WTC11 (cell line): ENCODE data around the gene GATA2. TPM values are rescaled to one million over a fixed set of nuclear protein-coding genes. Genes with fewer than 3 reads are reported as not detected.

Source experiments
- ATAC-seq: fragments of 200-7000 bp; cut with Tn5 transposase; 2 replicates; pipeline ENCODE4 v1.10.0; 2021; ENCODE audit warnings: mild to moderate bottlenecking, moderate library complexity
- CTCF ChIA-PET: fragments of 300-600 bp; sonication (Branson Sonifier 250); formaldehyde crosslinking; loops from one replicate; lab custom pipeline; 2021; ENCODE audit warnings: antibody characterized with exemption; lab: Charles Lee
- POLR2A ChIA-PET: fragments of 350-600 bp; sonication (Branson Sonifier 250); formaldehyde crosslinking; loops from one replicate; lab custom pipeline; 2021; ENCODE audit warnings: antibody characterized with exemption; lab: Charles Lee
- DNase-seq: peaks from one replicate; pipeline ENCODE4 v3.0.0; 2021; ENCODE audit warnings: low spot score
- H3K27ac Mint-ChIP-seq: 2 replicates; pipeline ENCODE4 v1.8.0; 2021; ENCODE audit warnings: mixed read lengths
- H3K27me3 Mint-ChIP-seq: 2 replicates; pipeline ENCODE4 v1.8.0; 2021; ENCODE audit warnings: low read depth, mild to moderate bottlenecking, moderate library complexity, mixed read lengths
- H3K36me3 Mint-ChIP-seq: 2 replicates; pipeline ENCODE4 v1.8.0; 2021; ENCODE audit warnings: mixed read lengths
- H3K4me1 Mint-ChIP-seq: 2 replicates; pipeline ENCODE4 v1.8.0; 2022; ENCODE audit warnings: mixed read lengths
- H3K4me3 Mint-ChIP-seq: 2 replicates; pipeline ENCODE4 v1.8.0; 2021; ENCODE audit warnings: mild to moderate bottlenecking, moderate library complexity, mixed read lengths
- H3K9me3 Mint-ChIP-seq: 2 replicates; pipeline ENCODE4 v1.8.0; 2021; ENCODE audit warnings: mixed read lengths
- ATF3 ChIP-seq: sonication (generic); formaldehyde crosslinking; conservative IDR thresholded peaks from 2 replicates; pipeline ENCODE4 v1.8.1; 2022; ENCODE audit warnings: mild to moderate bottlenecking, missing genetic modification reagents
- CBFB ChIP-seq: sonication (generic); formaldehyde crosslinking; IDR thresholded peaks from 2 replicates; pipeline ENCODE4 v1.8.1; 2022; ENCODE audit warnings: mild to moderate bottlenecking, low read depth, missing genetic modification reagents
- CTCF ChIP-seq: fragments of 200-600 bp; IDR thresholded peaks from 2 replicates; pipeline ENCODE4 v1.8.0; 2022; ENCODE audit warnings: antibody characterized with exemption
- ELF4 ChIP-seq: sonication (generic); formaldehyde crosslinking; IDR thresholded peaks from 2 replicates; pipeline ENCODE4 v1.8.1; 2022; ENCODE audit warnings: low read depth, mild to moderate bottlenecking, moderate library complexity, missing genetic modification reagents
- GRHL2 ChIP-seq: fragments of 250-450 bp; sonication (Bioruptor Pico); IDR thresholded peaks from 2 replicates; pipeline ENCODE4 v1.8.0; 2022; ENCODE audit warnings: mild to moderate bottlenecking, moderate library complexity; ENCODE audit not compliant: insufficient replicate concordance, severe bottlenecking
- KAT7 ChIP-seq: sonication (generic); formaldehyde crosslinking; IDR thresholded peaks from 2 replicates; pipeline ENCODE4 v1.8.1; 2023; ENCODE audit warnings: missing genetic modification reagents, mild to moderate bottlenecking, borderline replicate concordance
- MXD4 ChIP-seq: fragments of 250-450 bp; sonication (Bioruptor Pico); IDR thresholded peaks from 2 replicates; pipeline ENCODE4 v1.8.0; 2021; ENCODE audit warnings: mild to moderate bottlenecking, moderate library complexity, borderline replicate concordance
- MYBL2 ChIP-seq: sonication (generic); formaldehyde crosslinking; IDR thresholded peaks from 2 replicates; pipeline ENCODE4 v1.8.1; 2023; ENCODE audit warnings: mild to moderate bottlenecking, moderate library complexity, missing genetic modification reagents
- NFYB ChIP-seq: sonication (generic); formaldehyde crosslinking; conservative IDR thresholded peaks from 2 replicates; pipeline ENCODE4 v1.8.0; 2022; ENCODE audit warnings: low read depth, missing genetic modification reagents
- NR3C1 ChIP-seq: sonication (generic); formaldehyde crosslinking; conservative IDR thresholded peaks from 2 replicates; pipeline ENCODE4 v1.8.1; 2023; ENCODE audit warnings: low read depth, mild to moderate bottlenecking, missing genetic modification reagents
- PRRX2 ChIP-seq: fragments of 250-450 bp; sonication (Bioruptor Pico); IDR thresholded peaks from 2 replicates; pipeline ENCODE4 v1.8.0; 2021; ENCODE audit warnings: mild to moderate bottlenecking
- SOX15 ChIP-seq: fragments of 250-450 bp; sonication (Bioruptor Pico); IDR thresholded peaks from 2 replicates; pipeline ENCODE4 v1.9.0; 2021; ENCODE audit warnings: mild to moderate bottlenecking
- TCF7 ChIP-seq: sonication (generic); formaldehyde crosslinking; IDR thresholded peaks from 2 replicates; pipeline ENCODE4 v1.8.0; 2022; ENCODE audit warnings: mild to moderate bottlenecking, low read depth, missing genetic modification reagents, moderate library complexity
- ZNF317 ChIP-seq: sonication (generic); formaldehyde crosslinking; IDR thresholded peaks from 2 replicates; pipeline ENCODE4 v1.8.1; 2023; ENCODE audit warnings: low read depth, mild to moderate bottlenecking, moderate library complexity, missing genetic modification reagents, borderline replicate concordance
- ZNF423 ChIP-seq: fragments of 250-450 bp; sonication (Bioruptor Pico); IDR thresholded peaks from 2 replicates; pipeline ENCODE4 v2.1.2; 2022; ENCODE audit warnings: mild to moderate bottlenecking, moderate library complexity
- total RNA-seq: library from RNA; stranded (reverse); gene quantifications from 3 replicates; pipeline ENCODE4 v1.2.3, GENCODE V29; 2021
- TF ChIP-seq, protein P1 (sequence below): sonication (generic); formaldehyde crosslinking; IDR thresholded peaks from 2 replicates; pipeline ENCODE4 v1.8.0; 2023; ENCODE audit warnings: mild to moderate bottlenecking, missing genetic modification reagents
- TF ChIP-seq, protein P2 (sequence below): sonication (generic); formaldehyde crosslinking; IDR thresholded peaks from 2 replicates; pipeline ENCODE4 v1.8.0; 2022; ENCODE audit warnings: mild to moderate bottlenecking, missing genetic modification reagents
- TF ChIP-seq, protein P3 (sequence below): fragments of 250-450 bp; sonication (Bioruptor Pico); IDR thresholded peaks from 2 replicates; pipeline ENCODE4 v1.9.0; 2021; ENCODE audit warnings: mild to moderate bottlenecking
- TF ChIP-seq, protein P4 (sequence below): sonication (generic); formaldehyde crosslinking; IDR thresholded peaks from 2 replicates; pipeline ENCODE4 v1.8.0; 2022; ENCODE audit warnings: mild to moderate bottlenecking, missing genetic modification reagents
- TF ChIP-seq, protein P5 (sequence below): sonication (generic); formaldehyde crosslinking; IDR thresholded peaks from 2 replicates; pipeline ENCODE4 v1.8.0; 2022; ENCODE audit warnings: mild to moderate bottlenecking, missing genetic modification reagents
- TF ChIP-seq, protein P6 (sequence below): sonication (generic); formaldehyde crosslinking; IDR thresholded peaks from 2 replicates; pipeline ENCODE4 v1.8.1; 2022; ENCODE audit warnings: mild to moderate bottlenecking, moderate library complexity, missing genetic modification reagents
- TF ChIP-seq, protein P7 (sequence below): sonication (generic); formaldehyde crosslinking; IDR thresholded peaks from 2 replicates; pipeline ENCODE4 v1.8.1; 2022; ENCODE audit warnings: mild to moderate bottlenecking, missing genetic modification reagents, moderate library complexity, borderline replicate concordance

Gene GATA2
- total RNA-seq, 1 experiment from 2014 or later: 1.6 TPM

- no peak for TF ChIP-seq CTCF
- TF ChIP-seq, protein P1, sequence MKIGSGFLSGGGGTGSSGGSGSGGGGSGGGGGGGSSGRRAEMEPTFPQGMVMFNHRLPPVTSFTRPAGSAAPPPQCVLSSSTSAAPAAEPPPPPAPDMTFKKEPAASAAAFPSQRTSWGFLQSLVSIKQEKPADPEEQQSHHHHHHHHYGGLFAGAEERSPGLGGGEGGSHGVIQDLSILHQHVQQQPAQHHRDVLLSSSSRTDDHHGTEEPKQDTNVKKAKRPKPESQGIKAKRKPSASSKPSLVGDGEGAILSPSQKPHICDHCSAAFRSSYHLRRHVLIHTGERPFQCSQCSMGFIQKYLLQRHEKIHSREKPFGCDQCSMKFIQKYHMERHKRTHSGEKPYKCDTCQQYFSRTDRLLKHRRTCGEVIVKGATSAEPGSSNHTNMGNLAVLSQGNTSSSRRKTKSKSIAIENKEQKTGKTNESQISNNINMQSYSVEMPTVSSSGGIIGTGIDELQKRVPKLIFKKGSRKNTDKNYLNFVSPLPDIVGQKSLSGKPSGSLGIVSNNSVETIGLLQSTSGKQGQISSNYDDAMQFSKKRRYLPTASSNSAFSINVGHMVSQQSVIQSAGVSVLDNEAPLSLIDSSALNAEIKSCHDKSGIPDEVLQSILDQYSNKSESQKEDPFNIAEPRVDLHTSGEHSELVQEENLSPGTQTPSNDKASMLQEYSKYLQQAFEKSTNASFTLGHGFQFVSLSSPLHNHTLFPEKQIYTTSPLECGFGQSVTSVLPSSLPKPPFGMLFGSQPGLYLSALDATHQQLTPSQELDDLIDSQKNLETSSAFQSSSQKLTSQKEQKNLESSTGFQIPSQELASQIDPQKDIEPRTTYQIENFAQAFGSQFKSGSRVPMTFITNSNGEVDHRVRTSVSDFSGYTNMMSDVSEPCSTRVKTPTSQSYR (CRISPR knock-in tag): no peak
- no peak for TF ChIP-seq TCF7 (CRISPR knock-in tag)
Measured at GRCh38 chr3:128537091-128537703, 44.2 kb upstream of the GATA2 start (continued).

DNA sequence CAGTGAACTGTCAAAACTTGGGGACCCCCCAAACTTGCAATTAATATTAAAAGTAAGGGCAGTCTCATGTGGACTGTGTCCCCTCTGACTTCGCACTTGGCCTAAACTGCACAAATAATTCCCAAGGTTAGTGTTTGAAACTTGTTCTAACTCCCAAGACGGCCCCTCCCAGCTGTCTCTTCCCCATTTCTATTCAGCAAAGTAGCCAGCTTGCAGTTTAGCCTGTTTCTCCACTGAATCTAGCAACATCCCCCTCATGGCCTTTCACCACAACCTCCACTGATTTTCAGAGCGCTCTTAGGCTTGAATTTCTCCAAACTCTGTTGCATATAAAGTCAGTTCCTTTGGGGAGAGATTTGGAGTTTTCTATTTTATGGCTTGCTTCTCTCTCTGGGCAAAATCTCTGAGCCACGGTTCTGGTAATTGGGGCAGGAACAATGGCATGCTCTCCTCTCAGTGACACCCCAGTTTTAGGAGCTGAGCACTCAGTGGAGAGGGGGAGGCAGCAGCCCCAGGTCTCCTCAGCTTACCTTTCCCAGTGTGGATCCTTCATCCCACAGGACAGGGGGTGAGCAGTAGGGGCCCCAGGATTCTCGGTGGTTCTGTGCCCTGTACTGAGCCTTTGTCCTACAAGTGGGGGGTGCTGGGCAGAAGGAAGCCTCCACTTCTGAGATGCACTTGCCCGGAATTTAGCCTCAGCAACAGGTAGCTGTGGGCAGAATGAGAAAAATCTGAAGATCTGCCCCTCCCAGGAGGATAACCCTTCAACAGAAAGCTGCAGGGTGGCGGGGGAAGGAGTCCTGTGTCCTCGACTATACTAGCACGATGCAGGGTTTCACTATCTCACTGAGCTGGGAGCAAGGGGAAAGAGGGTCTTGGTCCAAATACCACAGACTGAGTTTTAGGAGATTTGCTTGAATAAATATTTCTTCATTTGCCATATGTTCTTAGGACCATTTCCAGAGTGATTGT is 39.3 kb upstream of the GATA2 start:
- no peak overlapping the region for H3K4me3 Mint-ChIP-seq
- ChIA-PET CTCF (interaction anchor here (0.7 to 1.4 kb wide), 6 partner anchors 8 to 77 kb away, joined by 3 to 5 read pairs (median 3); no protein-coding TSS in a partner anchor), POLR2A (no interaction called here)
- no peak overlapping the region for H3K27ac Mint-ChIP-seq
- TF ChIP-seq CBFB (CRISPR knock-in tag) (no peak), ELF4 (CRISPR knock-in tag) (no peak), MYBL2 (no peak), NR3C1 (CRISPR knock-in tag) (no peak), ATF3 (CRISPR knock-in tag) (no peak), GRHL2 (no peak), PRRX2 (CRISPR knock-in tag) (no peak), ZNF317 (CRISPR knock-in tag) (no peak), NFYB (CRISPR knock-in tag) (no peak), MXD4 (CRISPR knock-in tag) (no peak), ZNF423 (no peak), SOX15 (CRISPR knock-in tag) (no peak), KAT7 (CRISPR knock-in tag) (no peak)
- TF ChIP-seq, protein P2, sequence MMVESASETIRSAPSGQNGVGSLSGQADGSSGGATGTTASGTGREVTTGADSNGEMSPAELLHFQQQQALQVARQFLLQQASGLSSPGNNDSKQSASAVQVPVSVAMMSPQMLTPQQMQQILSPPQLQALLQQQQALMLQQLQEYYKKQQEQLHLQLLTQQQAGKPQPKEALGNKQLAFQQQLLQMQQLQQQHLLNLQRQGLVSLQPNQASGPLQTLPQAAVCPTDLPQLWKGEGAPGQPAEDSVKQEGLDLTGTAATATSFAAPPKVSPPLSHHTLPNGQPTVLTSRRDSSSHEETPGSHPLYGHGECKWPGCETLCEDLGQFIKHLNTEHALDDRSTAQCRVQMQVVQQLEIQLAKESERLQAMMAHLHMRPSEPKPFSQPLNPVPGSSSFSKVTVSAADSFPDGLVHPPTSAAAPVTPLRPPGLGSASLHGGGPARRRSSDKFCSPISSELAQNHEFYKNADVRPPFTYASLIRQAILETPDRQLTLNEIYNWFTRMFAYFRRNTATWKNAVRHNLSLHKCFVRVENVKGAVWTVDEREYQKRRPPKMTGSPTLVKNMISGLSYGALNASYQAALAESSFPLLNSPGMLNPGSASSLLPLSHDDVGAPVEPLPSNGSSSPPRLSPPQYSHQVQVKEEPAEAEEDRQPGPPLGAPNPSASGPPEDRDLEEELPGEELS (CRISPR knock-in tag): no peak
- TF ChIP-seq, protein P3, sequence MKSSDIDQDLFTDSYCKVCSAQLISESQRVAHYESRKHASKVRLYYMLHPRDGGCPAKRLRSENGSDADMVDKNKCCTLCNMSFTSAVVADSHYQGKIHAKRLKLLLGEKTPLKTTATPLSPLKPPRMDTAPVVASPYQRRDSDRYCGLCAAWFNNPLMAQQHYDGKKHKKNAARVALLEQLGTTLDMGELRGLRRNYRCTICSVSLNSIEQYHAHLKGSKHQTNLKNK (CRISPR knock-in tag): no peak
- TF ChIP-seq, protein P4, sequence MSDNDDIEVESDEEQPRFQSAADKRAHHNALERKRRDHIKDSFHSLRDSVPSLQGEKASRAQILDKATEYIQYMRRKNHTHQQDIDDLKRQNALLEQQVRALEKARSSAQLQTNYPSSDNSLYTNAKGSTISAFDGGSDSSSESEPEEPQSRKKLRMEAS: no peak
- TF ChIP-seq, protein P5, sequence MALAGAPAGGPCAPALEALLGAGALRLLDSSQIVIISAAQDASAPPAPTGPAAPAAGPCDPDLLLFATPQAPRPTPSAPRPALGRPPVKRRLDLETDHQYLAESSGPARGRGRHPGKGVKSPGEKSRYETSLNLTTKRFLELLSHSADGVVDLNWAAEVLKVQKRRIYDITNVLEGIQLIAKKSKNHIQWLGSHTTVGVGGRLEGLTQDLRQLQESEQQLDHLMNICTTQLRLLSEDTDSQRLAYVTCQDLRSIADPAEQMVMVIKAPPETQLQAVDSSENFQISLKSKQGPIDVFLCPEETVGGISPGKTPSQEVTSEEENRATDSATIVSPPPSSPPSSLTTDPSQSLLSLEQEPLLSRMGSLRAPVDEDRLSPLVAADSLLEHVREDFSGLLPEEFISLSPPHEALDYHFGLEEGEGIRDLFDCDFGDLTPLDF (CRISPR knock-in tag): no peak
- TF ChIP-seq, protein P6, sequence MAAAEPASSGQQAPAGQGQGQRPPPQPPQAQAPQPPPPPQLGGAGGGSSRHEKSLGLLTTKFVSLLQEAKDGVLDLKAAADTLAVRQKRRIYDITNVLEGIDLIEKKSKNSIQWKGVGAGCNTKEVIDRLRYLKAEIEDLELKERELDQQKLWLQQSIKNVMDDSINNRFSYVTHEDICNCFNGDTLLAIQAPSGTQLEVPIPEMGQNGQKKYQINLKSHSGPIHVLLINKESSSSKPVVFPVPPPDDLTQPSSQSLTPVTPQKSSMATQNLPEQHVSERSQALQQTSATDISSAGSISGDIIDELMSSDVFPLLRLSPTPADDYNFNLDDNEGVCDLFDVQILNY (CRISPR knock-in tag): no peak
- TF ChIP-seq, protein P7, sequence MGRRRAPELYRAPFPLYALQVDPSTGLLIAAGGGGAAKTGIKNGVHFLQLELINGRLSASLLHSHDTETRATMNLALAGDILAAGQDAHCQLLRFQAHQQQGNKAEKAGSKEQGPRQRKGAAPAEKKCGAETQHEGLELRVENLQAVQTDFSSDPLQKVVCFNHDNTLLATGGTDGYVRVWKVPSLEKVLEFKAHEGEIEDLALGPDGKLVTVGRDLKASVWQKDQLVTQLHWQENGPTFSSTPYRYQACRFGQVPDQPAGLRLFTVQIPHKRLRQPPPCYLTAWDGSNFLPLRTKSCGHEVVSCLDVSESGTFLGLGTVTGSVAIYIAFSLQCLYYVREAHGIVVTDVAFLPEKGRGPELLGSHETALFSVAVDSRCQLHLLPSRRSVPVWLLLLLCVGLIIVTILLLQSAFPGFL: no peak
- H3K9me3 Mint-ChIP-seq: no peaks in the 10 kb centered on the region
- DNase-seq (no peak), ATAC-seq (no peak)
- H3K4me1 Mint-ChIP-seq: no peaks in the 10 kb centered on the region
- H3K36me3 Mint-ChIP-seq: no peaks in the 10 kb centered on the region
- peaks cover 23% of the 10 kb centered on the region for H3K27me3 Mint-ChIP-seq
